Brain microvascular endothelial cell (primary cell): ENCODE data around the gene CARMIL3.

Source experiments
- DNase-seq: peaks from one replicate; pipeline ENCODE4 v3.0.0-alpha.2; 2020
- H3K27ac ChIP-seq: fragments of 250-450 bp; sonication (Bioruptor Pico); 2 replicates; pipeline ENCODE4 v1.5.1; 2020; ENCODE audit warnings: mild to moderate bottlenecking, moderate library complexity
- H3K27me3 ChIP-seq: fragments of 250-450 bp; sonication (Bioruptor Pico); replicated peaks from 2 replicates; pipeline ENCODE4 v1.5.1; 2020; ENCODE audit warnings: mild to moderate bottlenecking
- H3K36me3 ChIP-seq: fragments of 250-450 bp; sonication (Bioruptor Pico); replicated peaks from 2 replicates; pipeline ENCODE4 v1.5.1; 2020; ENCODE audit warnings: mild to moderate bottlenecking
- H3K4me3 ChIP-seq: 2 replicates; pipeline ENCODE4 v1.5.1; 2011; ENCODE audit warnings: low read depth, mild to moderate bottlenecking, control low read depth, low read length, moderate library complexity
- CTCF ChIP-seq: IDR thresholded peaks from 2 replicates; pipeline ENCODE4 v1.5.1; 2011; ENCODE audit warnings: low read depth, mild to moderate bottlenecking, moderate library complexity, low read length, control low read depth, inconsistent platforms; ENCODE audit errors: missing control alignments
- in situ Hi-C: cut with HindIII; loops from 2 replicates; pipeline ENCODE4 v1.10.0; 2017; ENCODE audit warnings: low sequenced_read_pairs, low pct_ligation_motif_present

The CARMIL3 gene

GRCh38 chr14:24117179-24117578 is 65.4 kb downstream of the CARMIL3 start:
- no peak for TF ChIP-seq CTCF
- H3K27me3 ChIP-seq, result no peaks in the 10 kb centered on the region
- no peak for DNase-seq
- no peak overlapping the region for H3K27ac ChIP-seq
- H3K36me3 ChIP-seq, result peaks cover 8% of the 10 kb centered on the region
- in situ Hi-C loops, result no loop called here
- no peak overlapping the region for H3K4me3 ChIP-seq
